ENCODE results near the gene FAM117A.

The FAM117A gene, protein sequence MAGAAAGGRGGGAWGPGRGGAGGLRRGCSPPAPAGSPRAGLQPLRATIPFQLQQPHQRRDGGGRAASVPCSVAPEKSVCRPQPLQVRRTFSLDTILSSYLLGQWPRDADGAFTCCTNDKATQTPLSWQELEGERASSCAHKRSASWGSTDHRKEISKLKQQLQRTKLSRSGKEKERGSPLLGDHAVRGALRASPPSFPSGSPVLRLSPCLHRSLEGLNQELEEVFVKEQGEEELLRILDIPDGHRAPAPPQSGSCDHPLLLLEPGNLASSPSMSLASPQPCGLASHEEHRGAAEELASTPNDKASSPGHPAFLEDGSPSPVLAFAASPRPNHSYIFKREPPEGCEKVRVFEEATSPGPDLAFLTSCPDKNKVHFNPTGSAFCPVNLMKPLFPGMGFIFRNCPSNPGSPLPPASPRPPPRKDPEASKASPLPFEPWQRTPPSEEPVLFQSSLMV

DNA sequence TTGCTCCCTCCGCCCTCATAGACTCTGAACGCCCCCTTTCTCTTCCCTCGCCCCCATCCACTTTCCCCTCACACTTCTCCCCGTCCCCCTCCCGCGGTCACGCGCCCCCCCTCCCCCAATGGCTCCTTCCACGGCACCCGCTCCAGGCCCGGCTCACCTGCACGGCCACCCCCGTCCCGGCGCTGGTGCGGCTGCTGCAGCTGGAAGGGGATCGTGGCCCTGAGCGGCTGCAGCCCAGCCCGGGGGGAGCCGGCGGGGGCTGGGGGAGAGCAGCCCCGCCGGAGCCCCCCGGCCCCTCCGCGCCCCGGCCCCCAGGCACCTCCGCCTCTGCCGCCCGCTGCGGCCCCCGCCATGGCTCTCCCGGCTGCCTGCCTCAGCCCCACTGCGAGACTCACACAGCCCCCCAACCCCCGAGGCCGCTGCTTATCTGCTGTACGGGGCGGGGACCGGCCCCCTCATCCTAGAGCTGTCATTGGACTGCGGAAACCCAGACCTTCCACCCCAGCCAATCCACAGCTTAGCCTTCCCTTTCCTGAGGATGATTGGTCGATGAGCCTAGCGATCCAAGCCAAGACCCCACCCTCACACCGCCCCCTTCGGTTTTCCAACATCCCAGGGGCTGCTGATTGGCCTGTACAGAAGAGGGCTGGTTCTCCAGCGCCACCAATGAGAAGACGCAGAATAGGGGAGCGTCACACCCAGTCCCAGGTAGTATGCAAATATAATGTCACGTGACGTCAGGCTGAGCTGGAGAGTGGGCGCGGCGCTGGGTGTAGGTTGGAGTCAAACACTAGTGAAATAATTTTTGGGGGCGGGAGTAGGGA lies at the start of gene FAM117A:
TSS of gene FAM117A (minus strand) at position 397 of the 824 bp plus-strand sequence. CDS start at position 353, 44 bp downstream.
- DNase-seq (ENCODE audit: low read depth in 2 of 2): peak; percentile 82 to 91

- DNase-seq (ENCODE audit: low read depth in 2 of 2): no peak
These were observed 45.1 kb upstream of the FAM117A start for GRCh38 chr17:49809056-49809455.

GRCh38 chr17:49798738-49799137 lies 34.8 kb upstream of the FAM117A start:
- no peak for DNase-seq (ENCODE audit: low read depth in 2 of 2)

DNA sequence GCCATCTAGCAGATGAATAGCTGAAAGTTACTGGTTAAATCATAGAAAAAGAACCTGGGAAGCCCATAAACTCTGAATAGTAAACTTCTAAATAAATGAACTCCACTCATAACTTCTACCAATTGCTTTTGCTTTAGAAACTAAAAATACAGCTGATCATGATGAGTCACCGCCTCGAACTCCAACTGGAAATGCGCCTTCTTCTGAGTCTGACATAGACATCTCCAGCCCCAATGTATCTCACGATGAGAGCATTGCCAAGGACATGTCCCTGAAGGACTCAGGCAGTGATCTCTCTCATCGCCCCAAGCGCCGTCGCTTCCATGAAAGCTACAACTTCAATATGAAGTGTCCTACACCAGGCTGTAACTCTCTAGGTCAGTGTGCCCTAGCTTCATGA lies 34.3 kb upstream of the FAM117A start:
- DNase-seq (ENCODE audit: low read depth in 2 of 2): no peak

DNA sequence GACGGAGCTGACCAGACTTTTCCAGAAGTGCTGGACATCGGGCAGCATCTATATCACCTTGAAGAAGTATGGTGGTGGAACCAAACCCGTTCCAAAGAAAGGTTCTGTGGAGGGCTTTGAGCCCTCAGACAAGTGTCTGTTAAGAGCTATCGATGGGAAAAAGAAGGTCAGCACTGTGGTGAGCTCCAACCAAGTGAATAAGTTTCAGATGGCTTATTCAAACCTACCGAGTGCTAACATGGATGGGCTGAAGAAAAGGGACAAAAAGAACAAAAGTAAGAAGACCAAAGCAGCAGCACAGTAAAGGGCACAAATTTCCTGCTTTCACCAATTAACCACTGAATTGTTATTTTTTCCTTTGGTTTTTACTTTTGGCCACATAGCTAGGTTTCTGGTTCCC lies 31.4 kb upstream of the FAM117A start:
- no peak for DNase-seq (ENCODE audit: low read depth in 2 of 2)

DNA sequence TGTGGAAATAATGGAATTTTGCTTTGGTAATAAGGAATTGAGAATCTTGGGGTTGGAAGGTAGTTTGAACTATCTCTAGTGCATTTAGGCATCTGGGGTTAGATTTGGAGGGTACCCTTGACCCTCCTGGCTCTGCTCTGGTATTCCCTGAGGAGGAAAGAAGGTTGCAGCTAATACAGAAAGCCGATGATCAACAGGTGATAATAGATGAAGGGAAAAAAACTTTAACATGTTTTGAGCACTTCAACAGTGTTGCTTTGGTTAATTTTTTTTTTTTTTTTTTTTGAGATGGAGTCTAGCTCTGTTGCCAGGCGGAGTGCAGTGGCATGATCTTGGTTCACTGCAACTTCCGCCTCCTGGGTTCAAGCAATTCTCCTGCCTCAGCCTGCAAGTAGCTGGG lies 29.4 kb upstream of the FAM117A start:
- no peak for DNase-seq (ENCODE audit: low read depth in 2 of 2)

DNA sequence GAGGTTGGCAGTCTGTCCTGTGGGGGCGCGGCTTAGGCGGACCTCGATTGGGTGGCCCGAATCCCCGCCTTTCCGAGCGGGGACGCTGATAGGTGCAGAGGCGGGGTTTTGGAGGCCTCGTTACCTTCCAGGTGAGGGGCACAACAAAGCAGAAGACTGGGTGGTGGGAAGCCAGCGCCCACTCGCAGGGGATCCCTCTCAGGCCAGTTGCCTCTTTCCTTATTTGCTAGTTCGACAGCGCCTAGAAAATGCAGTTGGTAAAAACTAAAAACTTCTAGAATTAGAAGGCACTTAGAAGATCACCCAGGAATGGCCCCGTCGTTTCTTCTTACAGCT lies 25.3 kb upstream of the FAM117A start:
- DNase-seq (ENCODE audit: low read depth in 2 of 2): no peak

GRCh38 chr17:49788478-49789242 lies 24.7 kb upstream of the FAM117A start, which contains the start of gene KAT7:
KAT7 (plus strand) TSS chr17:49788681; CDS start chr17:49788835, 154 bp downstream.
- DNase-seq (ENCODE audit: low read depth in 2 of 2): peak; percentile 95 to 97

DNA sequence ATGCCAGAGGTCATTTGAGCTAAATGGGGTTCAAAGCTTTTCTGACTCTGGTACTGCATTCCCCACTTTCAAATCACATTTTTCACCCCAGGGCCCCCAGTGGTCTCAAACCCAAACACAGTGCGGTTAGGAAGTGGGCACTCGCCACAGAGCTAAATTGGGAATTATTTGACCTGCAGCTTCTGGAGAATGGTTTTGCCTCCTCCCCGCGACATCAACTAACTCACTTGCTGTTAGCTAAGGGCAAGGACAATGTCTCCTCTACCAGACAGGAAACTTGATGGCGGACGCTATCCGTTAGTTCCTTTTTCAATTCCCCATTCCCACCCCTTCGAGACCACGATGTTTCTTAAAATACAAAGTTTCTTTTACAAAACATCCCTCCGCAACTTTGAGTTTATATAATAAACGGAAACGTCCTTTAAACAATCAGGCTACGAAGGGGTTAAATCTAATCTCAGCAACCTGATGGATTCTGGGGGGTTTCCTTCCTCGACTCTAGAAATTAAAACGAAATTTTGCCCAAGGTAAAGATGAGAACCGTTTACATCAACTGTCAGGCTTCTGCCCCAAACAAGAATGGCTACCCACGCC lies 24.1 kb upstream of the FAM117A start:
- DNase-seq (ENCODE audit: low read depth in 2 of 2): no peak

- no peak for DNase-seq (ENCODE audit: low read depth in 2 of 2)
These were observed 20.7 kb upstream of the FAM117A start for GRCh38 chr17:49784636-49785035.

- DNase-seq (ENCODE audit: low read depth in 2 of 2): no peak
These were observed 19.9 kb upstream of the FAM117A start for GRCh38 chr17:49783791-49784190.

DNA sequence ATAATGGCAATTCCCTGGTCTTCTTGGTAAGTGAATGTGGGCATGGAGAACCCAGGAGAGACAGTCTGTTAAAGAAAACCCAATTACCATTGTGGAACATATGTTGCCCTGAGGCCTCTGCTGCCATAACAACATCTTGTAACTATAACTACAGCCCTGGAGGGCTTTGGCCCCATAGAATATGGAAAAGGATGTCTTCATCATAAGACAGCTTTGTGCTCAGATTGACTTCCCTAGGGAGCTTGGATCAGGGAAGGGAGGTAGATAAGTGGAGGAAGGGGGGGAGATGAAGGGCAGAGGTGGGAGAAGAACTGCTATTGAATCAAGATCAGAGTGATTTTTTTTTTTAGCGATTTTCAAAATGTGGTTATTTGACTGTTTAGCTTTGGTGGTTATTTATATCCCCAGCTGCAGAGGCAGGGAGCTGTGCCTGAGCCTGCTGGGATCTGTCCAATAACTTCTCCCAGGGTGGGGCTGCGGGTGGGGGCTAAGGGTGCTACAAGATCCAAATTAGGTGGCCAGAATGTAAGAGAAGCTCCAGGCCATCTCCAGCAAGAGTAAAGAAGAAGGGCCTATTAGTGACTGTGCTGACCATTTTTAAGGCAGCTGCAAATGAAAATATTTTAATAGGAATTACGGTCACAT lies 19.3 kb upstream of the FAM117A start:
- no peak for DNase-seq (ENCODE audit: low read depth in 2 of 2)

DNA sequence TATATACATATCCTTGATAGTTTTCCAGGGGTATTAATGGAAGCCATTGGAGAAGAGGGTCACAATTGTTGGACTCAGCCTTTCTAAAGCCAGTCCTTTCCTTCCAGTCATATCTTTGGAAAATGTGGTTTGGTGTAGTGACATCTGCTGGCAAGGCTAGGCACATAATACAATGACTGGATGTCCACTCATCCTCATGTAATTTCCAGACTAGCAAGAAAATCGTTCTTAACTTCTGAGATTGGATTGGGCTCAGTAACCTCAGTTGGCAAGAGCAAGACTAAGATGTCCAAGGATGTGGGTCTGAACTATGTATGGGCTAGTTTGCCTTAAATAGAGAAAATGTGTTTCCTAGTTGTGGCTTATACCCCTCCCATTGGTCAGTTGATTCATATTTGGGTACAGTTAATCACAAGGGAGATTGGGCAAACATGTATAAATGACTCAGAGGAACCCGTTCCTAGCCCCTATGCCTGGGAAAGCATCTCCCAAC lies 15.9 kb upstream of the FAM117A start:
- no peak for DNase-seq (ENCODE audit: low read depth in 2 of 2)

- no peak for DNase-seq (ENCODE audit: low read depth in 2 of 2)
These were observed 15.3 kb upstream of the FAM117A start for GRCh38 chr17:49779156-49779738.

- DNase-seq (ENCODE audit: low read depth in 2 of 2): no peak
These were observed 13.6 kb upstream of the FAM117A start for GRCh38 chr17:49777563-49777962.

DNA sequence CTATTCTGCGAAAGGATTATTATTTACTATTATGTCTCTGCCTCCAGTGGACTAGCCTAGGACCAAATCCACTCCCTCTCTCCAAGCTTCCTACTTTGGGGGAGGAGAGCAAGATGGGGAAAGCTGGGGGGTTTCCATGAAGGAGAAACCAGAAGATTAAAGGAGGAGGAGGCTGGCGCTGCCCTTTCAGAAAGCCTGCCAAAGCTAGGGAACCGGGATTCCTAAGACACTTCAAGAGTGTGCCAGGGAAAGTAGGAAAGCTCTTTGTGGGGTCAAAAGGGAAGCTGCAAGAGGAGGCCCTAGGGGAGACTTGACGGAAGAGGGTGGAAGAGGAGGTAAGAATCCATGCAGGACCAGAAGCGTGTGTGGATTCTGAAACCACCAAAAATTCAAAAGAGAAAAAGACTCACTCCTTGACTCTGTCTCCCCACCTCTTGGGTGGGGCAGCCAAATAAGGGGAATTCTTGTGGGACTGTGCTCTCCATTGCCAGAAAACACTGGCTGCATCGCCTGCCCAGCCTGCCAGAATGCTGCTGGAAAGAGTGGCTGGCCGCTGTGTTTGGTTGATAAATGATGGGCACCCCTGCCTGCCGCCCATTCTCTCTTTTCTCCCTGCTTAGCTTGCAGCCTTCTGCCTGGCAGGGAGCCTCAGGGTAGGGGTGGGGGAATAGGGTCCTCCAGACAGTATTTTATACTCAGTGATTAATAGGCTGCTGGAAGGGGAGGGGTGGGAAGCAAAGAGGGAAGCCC lies 12.8 kb upstream of the FAM117A start:
- DNase-seq (ENCODE audit: low read depth in 2 of 2): no peak

GRCh38 chr17:49775546-49776260 lies 11.8 kb upstream of the FAM117A start:
- no peak for DNase-seq (ENCODE audit: low read depth in 2 of 2)

- no peak for DNase-seq (ENCODE audit: low read depth in 2 of 2)
These were observed 3.1 kb upstream of the FAM117A start for GRCh38 chr17:49766918-49767530.

Data from stimulated activated CD4-positive, alpha-beta T cell treated with anti-CD3 and anti-CD28 coated beads, Interleukin-1b, Interleukin-23, amount 100 ng/mL, for 4 hours (primary cell).